B cell (primary cell): ENCODE results near the gene LZTFL1. TPM values are rescaled to one million over a fixed set of nuclear protein-coding genes. Genes with fewer than 3 reads are reported as not detected.

Experiments used
- ATAC-seq: fragments of 200-7000 bp; cut with Tn5 transposase; one replicate; pipeline ENCODE4 v1.10.0; 2021; ENCODE audit warnings: low read depth, mild to moderate bottlenecking, moderate number of reproducible peaks, moderate library complexity
- CTCF ChIA-PET: fragments of 350-600 bp; sonication (Branson Sonifier 250); formaldehyde crosslinking; loops from one replicate; lab custom pipeline; 2021; ENCODE audit warnings: antibody characterized with exemption, inconsistent platforms; lab: Charles Lee
- POLR2A ChIA-PET: fragments of 350-600 bp; sonication (Branson Sonifier 250); formaldehyde crosslinking; loops from one replicate; lab custom pipeline; 2021; ENCODE audit warnings: antibody characterized with exemption; lab: Charles Lee
- DNase-seq: peaks from one replicate; pipeline ENCODE4 v3.0.0; 2013
- H2AFZ ChIP-seq: 2 replicates; pipeline ENCODE4 v1.6.1; 2012; ENCODE audit warnings: mild to moderate bottlenecking, low read depth, low read length; ENCODE audit not compliant: insufficient read depth, poor library complexity, severe bottlenecking
- H3K27ac ChIP-seq, 2 donors: 1 replicate in 1 of 2; 2 replicates in 1 of 2; pipeline ENCODE4 v1.5.1; 2012 to 2013; ENCODE audit warnings: low read length in 2 of 2, mild to moderate bottlenecking in 2 of 2, moderate library complexity in 1 of 2
- H3K27me3 ChIP-seq, 4 experiments: fragments of 200-600 bp in 1 of 4; sonication (generic) in 1 of 4; replicated peaks in 1 of 4; 1 replicate in 2 of 4; 2 replicates in 2 of 4; pipeline versions ENCODE4 v1.6.1 to v1.7.0; 2013 to 2016; ENCODE audit warnings: low read length in 3 of 4, mild to moderate bottlenecking in 2 of 4, mixed read lengths in 1 of 4, moderate library complexity in 1 of 4; ENCODE audit not compliant: insufficient read depth in 4 of 4, control insufficient read depth in 3 of 4; ENCODE audit errors: control extremely low read depth in 1 of 4
- H3K36me3 ChIP-seq, 2 experiments: replicated peaks in 1 of 2; 1 replicate in 1 of 2; 2 replicates in 1 of 2; pipeline versions ENCODE4 v1.6.1 to v1.7.1; 2013; ENCODE audit warnings: low read length in 1 of 2; ENCODE audit not compliant: insufficient read depth in 2 of 2, control insufficient read depth in 1 of 2; ENCODE audit errors: control extremely low read depth in 1 of 2, extremely low read depth in 1 of 2
- H3K4me1 ChIP-seq, 2 donors: fragments of 200-600 bp in 1 of 2; sonication (generic) in 1 of 2; 1 replicate in 1 of 2; 2 replicates in 1 of 2; pipeline versions ENCODE4 v1.5.1 to v1.6.1; 2013 to 2017; ENCODE audit warnings: low read length in 2 of 2; ENCODE audit not compliant: control insufficient read depth in 2 of 2, insufficient read depth in 2 of 2
- H3K4me2 ChIP-seq: replicated peaks from 2 replicates; pipeline ENCODE3; 2012; ENCODE audit warnings: mild to moderate bottlenecking, low read depth, low read length; ENCODE audit not compliant: poor library complexity, severe bottlenecking
- H3K4me3 ChIP-seq, 5 experiments: fragments of 200-600 bp in 1 of 5; sonication (generic) in 1 of 5; 1 replicate in 3 of 5; 2 replicates in 2 of 5; pipeline versions ENCODE4 v1.5.1 to v1.7.0; 2011 to 2016; ENCODE audit warnings: low read length in 4 of 5, mild to moderate bottlenecking in 4 of 5, low read depth in 2 of 5, control low read depth in 1 of 5, moderate library complexity in 1 of 5; ENCODE audit not compliant: insufficient read depth in 1 of 5; ENCODE audit errors: control extremely low read depth in 1 of 5, extremely low read depth in 1 of 5
- H3K79me2 ChIP-seq: fragments of 200-600 bp; sonication (generic); one replicate; pipeline ENCODE4 v1.6.0; 2016; ENCODE audit warnings: low read length; ENCODE audit not compliant: control insufficient read depth, insufficient read depth
- H3K9ac ChIP-seq: fragments of 200-600 bp; sonication (generic); 2 replicates; pipeline ENCODE4 v1.6.1; 2017; ENCODE audit warnings: mild to moderate bottlenecking, low read length, moderate library complexity
- H3K9me3 ChIP-seq, 3 donors: one replicate each; pipeline versions ENCODE4 v1.6.1 to v1.7.1; 2013; ENCODE audit warnings: low read length in 2 of 3; ENCODE audit not compliant: control insufficient read depth in 2 of 3, insufficient read depth in 1 of 3; ENCODE audit errors: control extremely low read depth in 1 of 3
- H4K20me1 ChIP-seq: 2 replicates; pipeline ENCODE4 v1.6.0; 2012; ENCODE audit warnings: mild to moderate bottlenecking, low read length; ENCODE audit not compliant: insufficient read depth, control insufficient read depth, poor library complexity, severe bottlenecking
- H3K27ac Mint-ChIP-seq: one replicate; pipeline ENCODE4 v1.8.0; 2021; ENCODE audit warnings: mixed read lengths
- H3K27me3 Mint-ChIP-seq: one replicate; pipeline ENCODE4 v1.8.0; 2021; ENCODE audit warnings: mixed read lengths
- H3K4me1 Mint-ChIP-seq: one replicate; pipeline ENCODE4 v1.8.0; 2021; ENCODE audit warnings: mixed read lengths
- H3K4me3 Mint-ChIP-seq: one replicate; pipeline ENCODE4 v1.8.0; 2021; ENCODE audit warnings: mixed read lengths
- H3K9me3 Mint-ChIP-seq: one replicate; pipeline ENCODE4 v1.8.0; 2022; ENCODE audit warnings: mixed read lengths; ENCODE audit not compliant: insufficient read depth
- CTCF ChIP-seq: fragments of 200-600 bp; IDR thresholded peaks from one replicate; pipeline ENCODE4 v1.8.0; 2022; ENCODE audit warnings: antibody characterized with exemption, mild to moderate bottlenecking
- EZH2 ChIP-seq: IDR thresholded peaks from 2 replicates; pipeline ENCODE4 v1.6.1; 2012; ENCODE audit warnings: borderline replicate concordance, low read depth, mild to moderate bottlenecking, moderate library complexity, low read length; ENCODE audit not compliant: insufficient read depth, poor library complexity, severe bottlenecking
- WGBS: methylation state at CpG from one replicate; pipeline ENCODE4 v1.1.5; 2013; ENCODE audit warnings: missing lambda C conversion rate; ENCODE audit not compliant: insufficient coverage; 5-methylcytosine and 5-hydroxymethylcytosine counted together
- intact Hi-C: fragments of 100-400 bp; cut with micrococcal nuclease; formaldehyde crosslinking; loops from one replicate; pipeline ENCODE4 v1.10.0; 2022
- polyA plus RNA-seq: library from polyadenylated mRNA; depleted of rRNA; stranded (reverse); fragments of >200 nt; gene quantifications from 2 replicates; pipeline ENCODE4 v1.2.3, GENCODE V29; 2012
- total RNA-seq, 2 donors: library from RNA; stranded (reverse); fragments of 120-200 nt in 1 of 2; gene quantifications; 1 replicate in 1 of 2; 2 replicates in 1 of 2; pipeline versions ENCODE4 v1.2.3 to v1.2.4, GENCODE V29; 2013 to 2022

The LZTFL1 gene
- total and polyA plus RNA-seq, 2 donors (not counting 1 experiment from before 2014, with no cell fraction given): 16.5 to 17.8 TPM

- Mint-ChIP-seq H3K27me3 (no peaks in the 10 kb centered on the region), H3K4me3 (no peak overlapping the region), H3K27ac (no peak overlapping the region), H3K4me1 (no peaks in the 10 kb centered on the region), H3K9me3 (peaks cover 5% of the 10 kb centered on the region)
- no peak overlapping the region for H3K27ac ChIP-seq
- H3K36me3 ChIP-seq: no peaks in the 10 kb centered on the region
- CTCF ChIA-PET: no interaction called here
- H3K4me1 ChIP-seq: no peaks in the 10 kb centered on the region
- intact Hi-C loops: no loop called here
- no peak overlapping the region for H3K4me2 ChIP-seq
- WGBS: 96% methylated on average over 19 of the region's 35 CpGs
- H2AFZ ChIP-seq: no peak overlapping the region
- DNase-seq: no peak
- no peak overlapping the region for H3K9ac ChIP-seq
- H3K4me3 ChIP-seq: no peak overlapping the region
- no peaks in the 10 kb centered on the region for H3K79me2 ChIP-seq
- no peaks in the 10 kb centered on the region for H4K20me1 ChIP-seq
- no peak for ATAC-seq
- TF ChIP-seq CTCF (no peak), EZH2 (no peak)
- POLR2A ChIA-PET: no interaction called here
- H3K9me3 ChIP-seq: peaks cover 0 to 4% (median 0%) of the 10 kb centered on the region in 3 donors
- H3K27me3 ChIP-seq: no peaks in the 10 kb centered on the region
Measured at GRCh38 chr3:45779746-45780735, 61.9 kb downstream of the LZTFL1 start.

- Histone ChIP-seq H3K4me2 (no peak overlapping the region), H3K4me1 (no peaks in the 10 kb centered on the region), H3K4me3 (no peak overlapping the region), H3K36me3 (no peaks in the 10 kb centered on the region), H2AFZ (no peak overlapping the region), H3K79me2 (no peaks in the 10 kb centered on the region), H3K27me3 (no peaks in the 10 kb centered on the region), H3K9ac (no peak overlapping the region), H4K20me1 (no peaks in the 10 kb centered on the region), H3K9me3 (no peaks in the 10 kb centered on the region), H3K27ac (no peak overlapping the region)
- H3K9me3 Mint-ChIP-seq: no peaks in the 10 kb centered on the region
- intact Hi-C loops: no loop called here
- no peak overlapping the region for H3K27ac Mint-ChIP-seq
- no peak for DNase-seq
- no peaks in the 10 kb centered on the region for H3K4me1 Mint-ChIP-seq
- CTCF ChIA-PET: no interaction called here
- WGBS: 92% methylated on average over 3 of the region's 3 CpGs
- ATAC-seq: no peak
- no peak overlapping the region for H3K4me3 Mint-ChIP-seq
- TF ChIP-seq CTCF (no peak), EZH2 (no peak)
- POLR2A ChIA-PET: no interaction called here
- H3K27me3 Mint-ChIP-seq: peaks cover 3% of the 10 kb centered on the region
Measured at GRCh38 chr3:45778761-45779201, 63.1 kb downstream of the LZTFL1 start.
